DLD1 (cell line): ENCODE results near the gene EFNB3.

Source experiments
- in situ Hi-C: cut with HindIII; loops from 2 replicates; pipeline ENCODE4 v1.10.0; 2017; ENCODE audit warnings: low sequenced_read_pairs

The EFNB3 gene

DNA sequence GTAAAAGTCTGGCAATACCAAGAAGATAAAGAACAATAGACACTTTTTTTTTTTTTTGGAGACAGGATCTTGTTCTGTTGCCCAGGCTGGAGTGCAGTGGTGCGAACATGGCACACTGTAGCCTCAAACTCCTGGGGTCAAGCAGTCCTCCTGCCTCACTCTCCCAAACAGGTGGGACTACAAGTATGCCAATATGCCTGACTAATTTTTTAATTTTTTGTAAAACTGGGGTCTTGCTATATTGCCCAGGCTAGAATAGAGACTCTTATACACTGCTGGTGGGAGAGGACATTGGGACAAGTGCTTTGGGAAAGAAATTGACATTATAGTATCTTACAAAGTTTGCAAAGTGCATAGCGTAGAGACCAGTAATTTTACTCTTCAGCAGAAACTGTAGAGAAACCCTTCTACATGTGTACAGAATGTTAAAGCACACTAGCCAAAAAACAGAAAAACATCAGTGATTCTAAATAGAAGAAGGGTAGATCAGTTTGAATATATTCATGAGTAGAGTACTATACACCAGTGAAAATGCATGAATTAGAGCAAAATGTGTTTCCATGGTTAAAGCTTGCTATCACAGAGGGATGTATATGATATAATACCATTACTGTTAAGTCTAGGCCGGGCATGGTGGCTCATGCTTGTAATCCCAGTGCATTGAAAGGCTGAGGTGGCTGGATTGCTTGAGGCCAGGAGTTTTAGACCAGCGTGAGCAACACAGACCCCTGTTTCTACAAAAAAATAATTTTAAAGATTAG is 7.0 kb upstream of the EFNB3 start:
- in situ Hi-C loops, result no loop called here

DNA sequence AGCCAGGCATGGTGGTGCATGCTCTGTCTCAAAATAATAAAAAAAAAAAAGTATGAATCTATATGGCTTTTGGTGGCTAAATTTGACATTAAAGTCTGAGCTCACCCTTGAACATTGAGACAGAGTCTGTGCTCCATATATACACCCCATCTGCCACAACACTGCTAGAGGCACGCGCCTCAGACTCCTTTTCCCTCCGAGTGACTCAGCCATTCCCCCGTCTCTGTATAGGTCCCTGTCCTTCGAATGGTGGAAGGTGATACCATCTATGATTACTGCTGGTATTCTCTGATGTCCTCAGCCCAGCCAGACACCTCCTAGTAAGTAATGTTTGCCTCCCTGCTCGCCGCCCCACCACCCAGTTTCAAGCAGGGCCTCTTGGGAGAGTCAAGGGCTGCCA is 4.5 kb upstream of the EFNB3 start:
- in situ Hi-C loops, result no loop called here

DNA sequence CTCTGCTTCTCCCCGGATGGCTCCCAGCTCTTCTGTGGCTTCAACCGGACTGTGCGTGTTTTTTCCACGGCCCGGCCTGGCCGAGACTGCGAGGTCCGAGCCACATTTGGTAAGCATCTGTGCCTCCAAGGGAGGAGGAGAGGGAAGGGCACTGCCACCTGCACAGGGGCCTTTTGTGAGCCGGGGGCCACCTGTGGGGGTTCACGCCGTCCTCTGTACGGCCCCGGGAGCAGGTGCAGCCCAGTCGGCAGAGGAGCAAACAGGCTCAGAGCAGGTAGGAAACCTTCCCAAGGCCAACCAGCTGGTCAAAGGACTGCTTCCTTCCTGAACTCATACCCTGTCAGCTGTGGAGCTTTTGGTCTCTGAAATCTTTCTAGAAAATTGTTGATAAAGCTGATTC is 3.3 kb upstream of the EFNB3 start:
- in situ Hi-C loops, result no loop called here

DNA sequence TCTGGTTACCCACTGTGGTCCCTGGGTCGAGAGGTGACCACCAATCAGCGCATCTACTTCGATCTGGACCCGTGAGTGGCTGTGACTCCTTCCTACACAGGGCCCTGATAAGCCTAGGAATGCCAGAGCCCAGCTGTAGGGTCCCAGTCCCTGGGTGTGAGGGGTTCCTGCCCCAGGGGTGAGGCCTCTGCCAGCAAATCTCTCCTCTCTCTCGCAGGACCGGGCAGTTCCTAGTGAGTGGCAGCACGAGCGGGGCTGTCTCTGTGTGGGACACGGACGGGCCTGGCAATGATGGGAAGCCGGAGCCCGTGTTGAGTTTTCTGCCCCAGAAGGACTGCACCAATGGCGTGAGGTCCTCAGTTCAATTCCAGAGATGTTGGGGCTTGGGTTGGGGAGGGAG is 2.2 kb upstream of the EFNB3 start:
- in situ Hi-C loops, result no loop called here

DNA sequence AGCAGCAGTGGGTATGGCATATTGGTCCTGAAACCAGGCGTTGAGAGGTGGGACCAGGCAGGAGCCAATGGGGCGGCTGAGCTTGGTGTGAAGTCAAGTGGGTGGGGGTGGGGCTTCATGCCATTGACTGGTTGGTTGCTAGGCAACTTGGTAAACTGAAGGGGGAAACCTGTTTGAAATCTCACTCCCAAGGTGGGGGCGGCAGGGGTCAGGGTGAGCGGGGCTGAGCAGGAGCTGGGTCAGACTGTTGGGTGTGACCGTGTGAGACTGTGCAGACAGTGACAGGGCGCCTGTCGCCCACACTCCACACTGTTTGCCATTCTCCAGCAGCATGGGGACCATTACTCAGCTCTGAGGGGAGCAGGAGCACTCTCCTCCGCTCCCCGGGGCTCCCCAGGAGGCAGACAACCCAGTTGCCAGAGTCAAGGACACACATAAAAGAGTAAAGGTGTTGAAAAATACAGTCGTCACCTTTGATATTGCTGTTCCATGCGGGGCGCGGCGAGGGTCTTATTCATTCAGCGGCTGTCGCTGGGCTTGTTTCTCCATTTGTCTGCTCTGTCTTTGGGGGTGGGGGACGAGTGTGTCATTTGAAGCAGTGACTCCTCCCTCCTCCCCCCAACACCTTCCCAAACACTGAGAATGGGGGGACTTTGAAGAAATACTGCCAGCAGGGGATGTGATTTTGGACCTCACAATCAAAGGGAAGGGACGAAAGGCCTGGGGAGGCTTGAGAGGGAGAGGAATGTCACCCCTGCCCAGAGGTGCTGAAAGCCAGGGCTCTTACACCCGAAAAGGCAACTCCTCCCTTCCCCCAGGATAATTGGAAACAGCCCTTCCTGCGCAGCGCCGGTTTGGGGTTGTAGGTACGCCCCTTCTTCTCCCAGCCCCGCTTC is 1.2 kb upstream of the EFNB3 start:
- in situ Hi-C loops, result no loop called here

DNA sequence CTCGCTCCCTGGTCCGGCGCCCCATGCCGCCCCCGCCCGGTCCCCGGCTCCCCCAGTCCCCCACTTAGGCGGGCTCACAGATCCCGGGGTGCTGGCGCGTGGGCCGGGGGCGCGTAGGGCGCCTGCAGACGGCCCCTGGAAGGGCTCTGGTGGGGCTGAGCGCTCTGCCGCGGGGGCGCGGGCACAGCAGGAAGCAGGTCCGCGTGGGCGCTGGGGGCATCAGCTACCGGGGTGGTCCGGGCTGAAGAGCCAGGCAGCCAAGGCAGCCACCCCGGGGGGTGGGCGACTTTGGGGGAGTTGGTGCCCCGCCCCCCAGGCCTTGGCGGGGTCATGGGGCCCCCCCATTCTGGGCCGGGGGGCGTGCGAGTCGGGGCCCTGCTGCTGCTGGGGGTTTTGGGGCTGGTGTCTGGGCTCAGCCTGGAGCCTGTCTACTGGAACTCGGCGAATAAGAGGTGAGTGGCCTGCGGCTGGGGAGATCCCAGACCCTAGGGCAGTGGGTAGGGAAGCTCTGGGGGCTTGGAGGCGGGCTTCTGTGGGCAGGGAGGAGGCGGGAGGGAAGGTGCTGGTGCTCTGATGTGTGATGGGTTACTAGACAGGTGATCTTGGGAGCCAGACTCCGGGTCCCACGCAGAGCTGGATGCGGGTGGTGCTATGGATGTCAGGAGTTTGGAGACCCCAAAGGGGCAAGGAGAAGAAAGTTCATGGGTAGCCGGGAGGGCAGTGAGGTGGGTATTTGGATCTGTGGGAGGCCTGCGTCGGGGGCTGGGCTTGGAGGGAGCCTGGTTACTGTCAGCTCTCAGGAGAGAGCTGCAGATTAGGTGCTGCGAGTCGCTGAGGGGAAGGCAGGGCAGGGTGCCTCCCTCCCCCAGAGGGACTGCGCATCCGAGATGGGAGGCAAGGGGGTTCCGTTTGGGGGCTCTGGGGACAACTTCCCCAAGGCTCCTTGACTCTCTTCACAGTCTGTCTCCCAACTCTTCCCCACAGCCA is 560 bp downstream of the EFNB3 start:
- in situ Hi-C loops, result no loop called here

DNA sequence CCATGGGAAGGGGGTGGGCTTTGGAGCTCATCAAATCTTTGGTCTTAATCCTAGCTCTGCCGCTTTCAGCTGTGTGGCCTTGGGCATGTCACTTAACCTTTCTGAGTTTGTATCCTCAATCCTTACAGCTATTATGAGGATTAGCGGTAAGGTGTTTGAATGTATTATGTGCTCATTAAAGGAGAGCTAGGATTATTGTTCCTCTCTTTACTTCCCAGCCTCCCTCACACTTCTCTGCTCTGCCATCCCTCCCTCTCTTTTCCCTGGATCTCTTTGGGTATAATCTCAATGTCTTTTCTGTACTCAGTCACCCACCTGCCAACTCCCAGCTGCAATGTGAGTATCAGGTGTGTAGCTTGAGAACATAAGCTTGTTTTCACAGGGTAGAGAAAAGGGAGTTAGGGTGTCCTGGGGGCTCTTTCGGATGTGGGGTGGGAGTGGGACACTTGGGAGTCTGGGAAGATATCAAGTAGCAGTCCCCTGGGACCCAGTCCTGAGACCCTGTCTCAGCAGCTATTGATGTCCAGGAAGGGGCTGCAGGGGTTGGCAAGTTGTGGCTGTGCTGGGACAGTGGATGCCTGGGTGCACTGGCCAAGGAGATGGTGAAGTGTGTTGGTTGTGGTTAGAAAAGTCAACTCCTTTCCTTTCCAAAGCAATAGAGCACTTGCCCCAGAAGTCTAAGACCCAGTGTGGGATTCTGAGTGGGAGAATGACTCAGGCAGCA is 1.8 kb downstream of the EFNB3 start:
- in situ Hi-C loops, result no loop called here

DNA sequence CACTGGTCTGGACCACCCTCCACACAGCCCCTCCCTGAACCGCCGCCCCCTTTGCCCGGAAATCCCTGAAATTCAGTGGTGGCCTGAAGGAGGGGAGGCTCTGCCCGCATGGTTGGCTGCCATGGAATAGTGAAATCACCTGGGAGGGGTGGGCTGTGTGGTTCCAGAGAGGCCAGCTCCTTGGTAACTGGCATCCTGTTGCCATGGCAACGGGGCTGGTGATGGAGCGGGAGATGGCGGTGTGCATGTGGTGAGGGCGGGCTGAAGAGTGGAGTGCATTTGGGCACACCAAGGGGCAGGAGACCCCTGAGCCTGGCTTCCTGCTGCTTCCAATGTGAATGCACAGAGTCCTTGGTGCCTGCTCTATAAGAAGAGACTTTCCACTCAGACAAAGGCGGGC is 2.4 kb downstream of the EFNB3 start:
- in situ Hi-C loops, result no loop called here

DNA sequence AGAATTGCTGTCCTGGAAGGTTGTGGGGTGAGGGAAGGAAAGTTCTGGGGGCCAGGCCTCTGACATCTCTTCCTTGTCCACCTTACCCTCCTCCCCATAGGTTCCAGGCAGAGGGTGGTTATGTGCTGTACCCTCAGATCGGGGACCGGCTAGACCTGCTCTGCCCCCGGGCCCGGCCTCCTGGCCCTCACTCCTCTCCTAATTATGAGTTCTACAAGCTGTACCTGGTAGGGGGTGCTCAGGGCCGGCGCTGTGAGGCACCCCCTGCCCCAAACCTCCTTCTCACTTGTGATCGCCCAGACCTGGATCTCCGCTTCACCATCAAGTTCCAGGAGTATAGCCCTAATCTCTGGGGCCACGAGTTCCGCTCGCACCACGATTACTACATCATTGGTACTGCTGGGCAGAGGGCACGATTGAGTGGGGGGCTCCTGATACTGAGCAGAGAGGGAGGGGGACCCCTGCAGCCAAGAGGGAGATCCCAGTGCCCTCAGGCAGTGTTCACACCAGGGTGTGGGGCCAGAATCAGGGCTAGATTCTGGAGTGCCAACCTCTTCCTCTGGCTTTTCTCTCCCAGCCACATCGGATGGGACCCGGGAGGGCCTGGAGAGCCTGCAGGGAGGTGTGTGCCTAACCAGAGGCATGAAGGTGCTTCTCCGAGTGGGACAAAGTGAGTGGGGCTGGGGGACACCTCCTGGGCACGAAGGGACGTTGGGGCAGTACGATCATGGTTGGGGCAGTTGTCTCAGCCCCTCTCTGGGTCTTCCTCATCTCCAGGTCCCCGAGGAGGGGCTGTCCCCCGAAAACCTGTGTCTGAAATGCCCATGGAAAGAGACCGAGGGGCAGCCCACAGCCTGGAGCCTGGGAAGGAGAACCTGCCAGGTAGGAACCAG is 3.1 kb downstream of the EFNB3 start:
- in situ Hi-C loops, result no loop called here

DNA sequence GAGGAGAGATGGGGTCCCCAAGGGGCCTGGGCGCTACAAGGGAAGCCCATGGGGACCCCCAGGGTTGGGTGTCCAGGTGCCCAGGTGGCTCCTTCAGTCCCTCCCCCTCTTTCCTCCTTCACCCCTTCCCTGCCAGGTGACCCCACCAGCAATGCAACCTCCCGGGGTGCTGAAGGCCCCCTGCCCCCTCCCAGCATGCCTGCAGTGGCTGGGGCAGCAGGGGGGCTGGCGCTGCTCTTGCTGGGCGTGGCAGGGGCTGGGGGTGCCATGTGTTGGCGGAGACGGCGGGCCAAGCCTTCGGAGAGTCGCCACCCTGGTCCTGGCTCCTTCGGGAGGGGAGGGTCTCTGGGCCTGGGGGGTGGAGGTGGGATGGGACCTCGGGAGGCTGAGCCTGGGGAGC is 4.0 kb downstream of the EFNB3 start:
- in situ Hi-C loops, result no loop called here

DNA sequence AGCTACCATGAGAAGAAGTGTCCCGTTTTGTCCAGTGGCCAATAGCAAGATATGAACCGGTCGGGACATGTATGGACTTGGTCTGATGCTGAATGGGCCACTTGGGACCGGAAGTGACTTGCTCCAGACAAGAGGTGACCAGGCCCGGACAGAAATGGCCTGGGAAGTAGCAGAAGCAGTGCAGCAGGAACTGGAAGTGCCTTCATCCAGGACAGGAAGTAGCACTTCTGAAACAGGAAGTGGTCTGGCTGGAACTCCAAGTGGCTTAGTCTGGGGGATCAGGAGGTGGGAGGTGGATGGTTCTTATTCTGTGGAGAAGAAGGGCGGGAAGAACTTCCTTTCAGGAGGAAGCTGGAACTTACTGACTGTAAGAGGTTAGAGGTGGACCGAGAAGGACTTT is 5.3 kb downstream of the EFNB3 start:
- in situ Hi-C loops, result no loop called here

DNA sequence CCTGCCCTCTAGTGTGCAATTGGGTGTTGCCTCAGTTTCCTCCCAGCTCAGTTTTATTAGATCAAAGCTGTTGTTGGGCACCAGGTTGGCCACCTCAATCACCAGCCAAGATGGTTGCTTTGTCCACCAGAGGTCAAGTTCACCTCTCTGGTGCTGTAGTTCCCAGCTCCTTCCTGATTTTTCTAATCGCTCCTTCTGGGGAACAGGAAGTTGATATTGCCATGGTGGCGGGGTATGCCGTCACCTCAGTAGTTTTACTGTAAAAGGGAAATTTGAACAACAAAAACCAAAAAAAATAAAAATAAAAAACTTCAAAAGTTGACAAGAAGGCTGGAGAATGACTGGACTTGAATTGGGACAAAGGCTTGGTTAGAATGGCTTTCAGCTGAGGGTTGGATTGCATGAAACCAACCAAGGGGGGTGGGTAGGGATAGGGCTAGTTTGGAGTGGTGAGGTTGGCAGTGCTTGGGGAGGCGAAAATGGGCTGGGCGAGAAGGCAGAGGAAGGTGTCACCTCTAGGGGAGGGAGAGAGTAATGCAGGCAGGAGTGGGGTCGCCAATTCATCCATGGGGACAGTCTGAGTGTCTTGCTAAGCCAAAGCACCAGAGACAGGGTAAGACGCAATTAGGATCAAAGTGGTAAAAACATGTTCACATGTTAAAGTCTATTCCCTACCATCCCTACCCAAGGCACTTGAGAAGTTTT is 6.2 kb downstream of the EFNB3 start:
- in situ Hi-C loops, result no loop called here

DNA sequence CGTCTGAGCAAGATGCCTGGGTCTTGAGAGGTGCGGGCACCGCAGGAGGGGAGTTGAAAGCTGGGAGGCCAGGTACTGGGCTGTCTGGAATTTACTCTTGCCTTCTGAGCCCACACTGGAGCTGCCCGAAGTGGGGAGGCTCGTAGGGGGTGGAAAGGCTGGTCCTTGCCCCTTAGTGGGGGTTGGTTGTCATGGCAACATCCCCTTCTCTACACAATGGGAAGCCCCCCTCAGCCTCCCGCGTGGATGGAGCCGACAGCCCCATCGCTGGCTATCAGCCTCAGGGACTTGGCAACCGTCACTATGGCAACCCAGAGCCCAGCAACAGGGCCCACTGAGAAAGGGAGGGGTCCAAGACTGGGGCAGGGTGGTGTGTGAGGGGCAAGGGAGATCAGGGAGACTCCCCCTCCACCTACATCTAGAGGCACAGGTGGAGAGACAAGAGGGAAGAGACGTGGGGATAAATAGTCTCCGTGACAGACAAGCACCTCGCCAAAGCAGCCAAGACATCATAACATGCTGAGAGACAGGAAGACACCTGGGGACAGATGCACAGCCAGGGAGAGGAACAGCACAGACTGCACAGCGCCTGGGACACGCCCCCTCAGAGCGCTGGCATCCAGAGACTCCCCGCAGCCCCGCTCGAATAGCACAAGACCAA is 7.2 kb downstream of the EFNB3 start:
- in situ Hi-C loops, result no loop called here

DNA sequence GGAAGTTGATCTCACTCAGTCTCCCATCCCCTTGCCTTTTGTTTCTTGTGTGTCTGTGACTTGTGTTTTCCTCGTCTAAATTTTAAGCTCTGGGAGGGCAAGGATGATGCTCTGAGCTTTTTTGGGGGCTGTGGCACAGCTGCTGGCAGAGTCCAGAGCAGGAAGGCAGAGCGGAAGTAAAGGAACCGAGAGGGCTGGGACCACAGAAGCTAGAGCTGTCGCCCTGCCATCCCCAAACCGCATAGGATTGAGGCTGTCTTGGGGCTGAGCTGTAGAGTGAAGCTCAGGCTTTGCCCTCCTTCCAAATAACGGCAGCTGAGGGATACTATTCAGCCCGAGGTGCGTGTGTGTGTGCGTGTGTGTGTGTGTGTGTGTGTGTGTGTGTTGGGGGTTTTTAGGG is 8.8 kb downstream of the EFNB3 start:
- in situ Hi-C loops, result no loop called here

DNA sequence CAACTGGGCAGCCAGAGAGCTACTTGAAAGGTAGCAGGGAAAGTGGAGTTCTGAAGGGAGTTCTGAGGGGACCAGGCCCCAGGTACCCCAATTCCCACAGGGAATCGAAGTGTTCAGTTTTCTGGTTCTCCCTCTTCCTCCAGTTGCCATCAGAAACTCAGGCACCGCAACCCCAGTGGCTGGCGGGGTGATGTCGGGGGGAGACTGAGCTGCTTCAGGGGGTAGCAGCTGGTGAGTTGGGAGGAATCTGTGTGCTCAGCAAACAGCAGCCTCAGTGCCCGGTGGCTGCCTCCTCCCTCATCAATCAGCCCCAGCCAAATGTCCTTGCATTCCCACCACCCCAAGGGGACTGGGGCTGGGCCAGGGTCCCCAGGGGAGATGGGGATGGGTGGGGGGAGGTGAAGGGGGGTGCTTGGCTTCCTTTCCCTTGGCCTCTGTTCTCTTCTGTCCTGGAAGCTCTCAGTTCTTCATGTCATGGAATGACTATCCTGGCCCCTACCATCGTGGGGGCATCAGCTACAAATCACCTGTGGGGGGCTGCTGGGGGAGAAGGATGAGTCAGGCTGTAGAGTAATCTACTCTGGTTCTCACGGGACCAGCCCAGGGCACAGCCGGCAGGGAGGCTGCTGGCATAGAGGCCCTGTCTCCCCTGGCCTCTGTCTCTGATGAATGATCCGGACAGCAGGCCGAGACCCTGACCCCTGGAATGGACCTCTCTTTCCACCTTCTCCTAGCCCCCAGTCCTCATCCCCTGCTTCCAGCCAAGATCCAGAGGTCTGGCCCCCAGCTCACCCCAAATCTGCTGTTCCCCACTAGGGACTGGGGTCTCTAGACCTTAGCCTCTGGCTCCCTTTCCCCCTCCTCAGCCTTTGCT is 10.0 kb downstream of the EFNB3 start:
- in situ Hi-C loops, result no loop called here

DNA sequence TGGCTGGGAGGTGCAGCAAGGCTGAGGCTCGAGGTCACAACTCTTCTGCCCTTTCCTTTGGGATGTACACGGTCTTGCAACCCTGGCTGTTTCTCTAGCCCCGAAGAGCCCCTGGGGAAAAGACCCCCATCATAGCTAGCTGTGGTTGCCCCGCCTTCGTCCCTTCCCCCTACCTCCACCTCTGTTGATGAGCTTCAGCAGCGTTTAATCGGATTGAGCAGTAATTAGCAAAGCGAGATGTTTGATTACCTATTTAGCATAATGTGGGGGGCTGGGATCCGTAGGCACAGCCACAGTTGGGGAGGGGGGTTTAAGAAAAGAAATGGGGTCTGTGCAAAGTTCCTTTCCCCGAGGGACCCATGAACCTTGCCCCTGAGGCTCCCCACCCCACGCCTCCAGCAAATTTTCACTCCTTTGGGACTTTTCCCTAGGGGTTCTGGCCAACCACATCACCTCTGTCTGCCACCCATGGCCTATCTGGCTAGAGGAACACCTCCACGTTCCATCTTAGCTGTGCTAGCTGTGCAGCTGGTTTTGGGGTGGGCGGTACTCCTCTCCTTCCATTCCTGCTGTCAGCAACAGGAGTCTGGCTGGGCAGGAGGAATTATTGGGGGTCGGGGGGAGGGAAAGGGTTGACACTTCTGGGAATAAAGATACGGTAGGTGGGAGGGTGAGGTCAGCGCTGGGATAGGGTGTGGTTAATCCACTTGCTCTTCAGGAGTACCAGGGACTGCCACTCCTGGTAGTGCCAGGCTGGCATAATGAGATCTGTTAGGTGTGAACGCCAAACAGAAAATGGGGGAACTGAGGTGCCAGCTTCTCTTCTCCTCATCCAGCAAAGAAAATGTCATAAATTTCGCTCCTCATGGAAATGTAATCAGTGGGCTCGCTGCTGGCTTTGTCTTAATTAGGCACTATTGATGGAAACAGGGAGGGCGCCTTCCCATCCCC is 11.2 kb downstream of the EFNB3 start:
- in situ Hi-C loops, result no loop called here
